Forelimb muscle (tissue), 1 donor: Measurements from ENCODE around the gene CX3CR1. TPM values are rescaled to one million over a fixed set of nuclear protein-coding genes. Genes with fewer than 3 reads are reported as not detected.

Experiments
- DNase-seq: peaks from one replicate; pipeline ENCODE4 v3.0.0-alpha.2; 2013; ENCODE audit warnings: low read depth
- polyA plus RNA-seq: library from polyadenylated mRNA; unstranded; fragments of 120-200 nt; gene quantifications from one replicate; pipeline ENCODE4 v1.2.1, GENCODE V29; 2013; ENCODE audit not compliant: insufficient read length

Gene CX3CR1
- polyA plus RNA-seq, 1 donor, result 4.2 TPM

- no peak for DNase-seq
Measured at GRCh38 chr3:39222939-39223338, 56.9 kb downstream of the CX3CR1 start.

GRCh38 chr3:39222462-39222861 lies 57.4 kb downstream of the CX3CR1 start:
- no peak for DNase-seq

- no peak for DNase-seq
Measured at GRCh38 chr3:39221141-39221530, 58.7 kb downstream of the CX3CR1 start.

DNA sequence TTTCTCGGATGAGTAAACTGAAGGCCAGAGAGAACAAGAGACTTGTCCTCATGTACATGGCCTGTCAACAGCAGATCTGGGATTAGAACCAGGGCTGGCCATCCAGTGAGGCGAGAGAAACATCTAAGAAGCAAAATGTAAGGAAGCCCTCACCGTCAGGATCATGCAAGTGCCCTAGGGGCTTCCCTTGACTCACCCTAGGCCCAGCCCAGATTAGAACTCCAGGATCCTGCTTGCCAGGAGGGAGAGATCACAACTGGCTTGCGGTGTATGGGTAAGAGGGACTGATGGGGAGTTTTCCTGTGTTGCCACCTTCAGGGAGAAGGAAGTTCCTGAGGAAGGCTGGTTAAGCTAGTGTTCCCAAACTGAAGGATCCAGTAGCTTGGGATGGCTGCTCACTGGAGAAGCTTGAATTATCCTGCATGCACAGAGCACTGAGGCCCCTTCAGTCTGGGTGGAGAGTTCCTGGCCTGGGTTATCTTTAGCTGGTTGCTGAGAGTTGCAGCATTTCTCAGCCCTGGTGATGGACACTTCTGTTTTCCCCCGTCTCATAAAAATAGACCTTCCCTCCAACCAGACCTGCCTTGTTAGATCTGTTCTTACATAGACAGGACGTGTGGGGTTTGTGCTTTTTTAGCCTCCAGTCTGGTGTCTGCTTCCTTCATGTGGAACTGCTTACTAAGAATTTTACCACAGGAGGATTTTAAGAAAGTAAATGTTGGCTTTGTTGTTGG lies 59.3 kb downstream of the CX3CR1 start:
- peak; percentile 9 for DNase-seq

DNA sequence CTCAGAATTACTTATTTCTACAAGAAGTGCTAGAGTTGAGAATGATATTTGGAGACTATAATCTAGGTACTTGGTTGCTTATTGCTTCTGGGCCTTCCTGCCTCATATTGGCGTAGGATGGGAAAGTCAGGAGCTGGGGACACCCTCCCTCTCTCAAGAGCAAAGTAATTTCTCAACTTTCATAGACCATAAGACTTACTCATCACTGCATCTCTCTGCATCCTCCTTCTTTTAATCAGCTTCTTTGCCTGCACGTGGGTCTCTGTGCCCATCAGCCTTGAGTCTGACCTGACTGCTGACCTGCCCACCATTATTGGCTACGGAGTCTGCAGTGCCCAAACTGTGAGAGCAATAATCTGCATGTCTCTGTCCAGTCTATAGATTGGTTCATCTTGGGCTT lies 60.1 kb downstream of the CX3CR1 start:
- no peak for DNase-seq

DNA sequence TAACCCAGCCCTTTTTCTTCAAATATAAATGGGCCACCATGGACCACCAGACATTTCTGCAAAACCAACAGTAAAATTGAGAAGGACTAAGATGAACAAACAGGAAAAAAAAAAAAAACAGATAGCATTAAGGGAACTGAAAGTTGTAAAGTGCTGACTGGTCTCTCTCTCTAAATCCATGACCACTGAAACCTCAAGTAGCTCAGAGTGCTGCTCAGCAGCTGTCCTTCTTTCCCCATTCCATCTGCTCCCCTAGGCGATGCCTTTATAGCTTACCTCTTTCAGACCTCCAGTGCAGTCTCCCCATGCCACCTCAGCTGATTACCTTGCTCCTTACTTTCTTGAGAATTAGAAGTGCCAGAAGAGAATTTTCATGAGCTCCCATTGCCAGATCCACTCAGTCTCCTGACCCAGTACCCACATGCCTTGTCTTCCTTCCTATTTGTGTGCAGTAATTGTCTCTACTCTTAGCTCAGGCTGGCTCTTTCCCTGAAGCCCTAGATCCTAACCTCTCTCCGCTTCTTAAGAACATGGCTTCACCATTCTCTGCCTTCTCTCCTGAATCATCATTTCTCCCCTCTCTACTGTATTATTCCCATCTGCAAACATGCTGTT lies 63.6 kb downstream of the CX3CR1 start:
- DNase-seq, result no peak

DNA sequence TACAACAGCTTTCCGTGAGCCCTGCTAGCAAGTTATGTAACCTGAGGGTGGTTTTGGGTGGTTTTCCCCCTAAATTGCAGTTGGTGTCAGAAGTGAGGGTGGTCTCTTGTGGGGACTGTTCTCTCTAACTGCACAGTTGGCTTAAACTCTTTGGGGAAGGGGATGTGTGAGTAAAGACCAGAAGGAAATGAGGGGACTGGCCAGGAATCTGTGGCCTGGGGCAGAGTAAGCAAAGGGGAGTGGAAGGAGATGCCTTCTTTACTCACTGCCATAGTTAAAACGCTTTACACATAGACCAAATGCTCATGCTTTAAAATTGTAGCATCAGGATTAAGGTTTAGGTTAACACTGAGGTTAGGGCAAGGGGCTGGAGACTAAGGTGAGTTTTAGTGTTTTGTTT lies 66.2 kb downstream of the CX3CR1 start:
- DNase-seq, result no peak

Other genes with a start within 250 kb of the CX3CR1 start
- 2.5 TPM for gene SCN11A, start 228.1 kb downstream of the CX3CR1 start, polyA plus RNA-seq
- gene WDR48, start 228.0 kb downstream of the CX3CR1 start, polyA plus RNA-seq, result 39.0 TPM
- 34.9 TPM for gene GORASP1, start 172.4 kb downstream of the CX3CR1 start, polyA plus RNA-seq
- 4.3 TPM for gene TTC21A, start 172.4 kb downstream of the CX3CR1 start, polyA plus RNA-seq
- 4.9 TPM for gene CSRNP1, start 126.4 kb downstream of the CX3CR1 start, polyA plus RNA-seq
- 265 TPM for gene XIRP1, start 87.4 kb downstream of the CX3CR1 start, polyA plus RNA-seq
- gene CCR8, start 49.7 kb upstream of the CX3CR1 start, polyA plus RNA-seq, result not detected
- gene SLC25A38, start 103.3 kb upstream of the CX3CR1 start, polyA plus RNA-seq, result 19.1 TPM
- gene RPSA, start 126.7 kb upstream of the CX3CR1 start, polyA plus RNA-seq, result 2,221 TPM
- gene MOBP, start 187.6 kb upstream of the CX3CR1 start, polyA plus RNA-seq, result 0.09 TPM